Urinary bladder (tissue), 4 donors: Measurements from ENCODE around the gene EMC10. TPM values are rescaled to one million over a fixed set of nuclear protein-coding genes. Genes with fewer than 3 reads are reported as not detected.

Experiments used
- DNase-seq: peaks from one replicate; pipeline ENCODE4 v3.0.0-alpha.2; 2015; ENCODE audit errors: extremely low spot score
- H3K27ac ChIP-seq: one replicate; pipeline ENCODE4 v1.5.1; 2013; ENCODE audit warnings: low read depth, mild to moderate bottlenecking, moderate library complexity
- H3K36me3 ChIP-seq: one replicate; pipeline ENCODE4 v1.6.1; 2013; ENCODE audit warnings: mild to moderate bottlenecking, moderate library complexity; ENCODE audit not compliant: insufficient read depth
- H3K4me1 ChIP-seq: one replicate; pipeline ENCODE4 v1.6.1; 2013; ENCODE audit warnings: mild to moderate bottlenecking, moderate library complexity; ENCODE audit not compliant: insufficient read depth
- H3K4me3 ChIP-seq: one replicate; pipeline ENCODE4 v1.5.1; 2013; ENCODE audit warnings: low read depth, low read length
- WGBS: extraction: QIAGEN DNeasy Blood & Tissue Kit; methylation state at CpG from one replicate; pipeline ENCODE4 v1.1.7; 2013; 5-methylcytosine and 5-hydroxymethylcytosine counted together
- polyA plus RNA-seq: library from polyadenylated mRNA; stranded (reverse); fragments of 200-250 nt; gene quantifications from one replicate; pipeline ENCODE4 v1.2.3, GENCODE V29; 2013
- total RNA-seq: library from RNA; depleted of rRNA; stranded (reverse); fragments of >200 nt; gene quantifications from one replicate; pipeline ENCODE4 v1.2.3, GENCODE V29; 2014
- donor health status: healthy with polysubstance abuse.
- donor health status: healthy.

EMC10 gene
- total and polyA plus RNA-seq, 2 donors: 36.4 to 107 TPM

DNA sequence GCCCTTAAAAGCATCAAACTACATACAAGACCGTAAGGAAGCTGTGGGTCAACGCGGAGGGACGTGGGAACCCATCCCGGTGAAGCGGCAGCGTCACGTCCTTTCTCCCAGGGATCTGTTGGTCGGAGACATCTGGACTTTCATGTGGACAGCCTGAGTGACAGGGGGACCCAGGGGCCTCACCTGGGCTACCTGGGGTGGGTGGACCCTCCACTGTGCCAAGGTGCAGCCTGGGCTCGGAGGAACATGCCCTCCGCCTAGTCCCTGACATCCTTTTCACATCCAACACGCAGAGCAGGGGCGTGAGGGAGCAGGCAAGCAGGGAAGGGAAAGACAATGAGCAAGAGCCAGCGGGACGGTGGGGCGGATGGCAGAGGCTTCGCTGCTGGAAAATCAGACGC lies 14.1 kb downstream of the EMC10 start:
- no peak for DNase-seq
- Histone ChIP-seq H3K4me1 (no peaks in the 10 kb centered on the region), H3K4me3 (no peak overlapping the region), H3K27ac (no peak overlapping the region), H3K36me3 (no peaks in the 10 kb centered on the region)
- 93% methylated on average over 18 of the region's 18 CpGs for WGBS

DNA sequence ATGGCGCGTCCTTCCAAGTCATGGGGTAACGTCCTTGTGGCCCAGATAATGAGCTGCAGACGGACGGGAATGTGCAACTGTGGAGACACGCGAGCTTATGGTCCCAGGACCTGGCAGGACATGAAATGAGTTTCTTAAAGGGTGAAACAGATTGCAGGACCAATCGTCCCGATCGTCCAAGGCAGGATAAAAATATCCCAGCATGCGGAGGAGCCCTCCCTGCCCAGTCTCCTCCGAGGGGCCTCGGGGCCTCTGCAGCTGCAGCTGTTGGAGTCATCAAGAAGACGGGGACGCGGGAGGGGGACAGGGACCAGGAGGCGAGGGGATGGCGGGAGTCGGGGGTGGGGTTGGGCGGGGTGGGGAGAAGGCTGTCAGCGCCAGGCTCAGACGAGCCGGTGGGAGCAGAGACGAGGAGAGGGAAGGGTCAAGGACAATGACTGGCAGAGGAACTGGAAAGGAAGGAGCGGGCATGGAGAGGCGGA lies 14.7 kb downstream of the EMC10 start:
- Histone ChIP-seq H3K27ac (no peak overlapping the region), H3K4me1 (no peaks in the 10 kb centered on the region)
- WGBS: 28% methylated on average over 26 of the region's 26 CpGs

DNA sequence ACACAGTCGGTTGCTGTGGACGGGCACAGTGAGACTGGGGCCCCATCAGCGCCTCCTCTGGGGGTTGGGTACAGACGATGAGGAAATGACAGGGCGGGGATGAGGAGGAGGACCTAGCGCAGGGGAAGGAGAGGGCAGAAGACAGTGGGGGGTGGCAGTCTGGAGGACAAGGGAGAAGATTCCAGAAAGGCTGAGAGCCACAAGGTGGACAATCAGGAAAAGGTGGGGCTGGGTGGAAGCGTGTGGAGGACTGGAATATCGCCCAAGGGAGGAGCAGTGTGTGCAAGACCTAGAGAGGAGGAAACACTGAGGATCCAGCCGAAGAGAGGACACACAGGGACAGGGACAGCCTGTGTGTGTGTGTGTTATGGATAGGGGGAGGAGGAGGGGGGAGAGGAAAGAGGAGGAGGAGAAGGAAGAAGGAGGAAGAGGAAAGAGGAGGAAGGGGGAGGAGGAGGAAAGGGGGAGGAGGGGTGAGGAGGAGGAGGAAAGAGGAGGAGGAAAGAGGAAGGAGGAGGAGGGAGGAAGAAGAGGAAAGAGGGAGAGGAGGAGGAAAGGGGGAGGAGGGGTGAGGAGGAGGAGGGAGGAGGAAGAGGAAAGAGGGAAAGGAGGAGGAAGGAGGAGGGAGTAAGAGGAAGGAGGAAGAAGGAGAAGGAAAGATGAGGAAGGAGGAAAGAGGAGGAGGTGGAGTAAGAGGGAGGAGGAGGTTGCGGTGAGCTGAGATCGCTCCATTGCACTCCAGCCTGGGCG lies 16.2 kb downstream of the EMC10 start:
- WGBS: 7% methylated on average over 9 of the region's 12 CpGs

More for the DNA sequence above, 14.7 kb downstream of the EMC10 start:
- Histone ChIP-seq H3K4me3 (no peak overlapping the region), H3K36me3 (no peaks in the 10 kb centered on the region)
- DNase-seq: no peak

DNA sequence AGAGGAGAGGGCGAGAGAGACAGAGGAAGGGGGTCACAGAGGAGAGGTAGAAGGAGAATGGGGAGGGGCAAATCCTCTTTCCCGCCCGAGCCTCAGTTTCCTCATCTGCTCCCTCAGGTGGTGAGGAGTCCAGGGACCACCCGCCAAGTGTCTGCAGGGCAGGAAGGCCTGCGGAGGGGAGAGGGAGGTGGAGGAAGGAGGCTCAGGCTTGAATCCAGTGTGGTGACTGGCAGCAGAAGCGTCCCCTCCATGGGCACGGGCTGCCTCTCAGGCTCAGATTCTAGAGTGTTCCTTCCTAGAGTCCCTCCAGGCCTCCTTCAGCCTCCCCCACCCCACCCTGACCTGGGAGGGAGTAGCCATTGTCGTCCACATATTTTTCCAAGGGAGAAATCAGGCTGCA lies 16.9 kb downstream of the EMC10 start:
- Histone ChIP-seq H3K4me3 (no peak overlapping the region), H3K4me1 (no peaks in the 10 kb centered on the region), H3K36me3 (no peaks in the 10 kb centered on the region), H3K27ac (no peak overlapping the region)
- WGBS: 54% methylated on average over 8 of the region's 8 CpGs
- DNase-seq: no peak

More for the DNA sequence above, 16.2 kb downstream of the EMC10 start:
- Histone ChIP-seq H3K36me3 (no peaks in the 10 kb centered on the region), H3K4me1 (no peaks in the 10 kb centered on the region), H3K4me3 (no peak overlapping the region), H3K27ac (no peak overlapping the region)
- no peak for DNase-seq

DNA sequence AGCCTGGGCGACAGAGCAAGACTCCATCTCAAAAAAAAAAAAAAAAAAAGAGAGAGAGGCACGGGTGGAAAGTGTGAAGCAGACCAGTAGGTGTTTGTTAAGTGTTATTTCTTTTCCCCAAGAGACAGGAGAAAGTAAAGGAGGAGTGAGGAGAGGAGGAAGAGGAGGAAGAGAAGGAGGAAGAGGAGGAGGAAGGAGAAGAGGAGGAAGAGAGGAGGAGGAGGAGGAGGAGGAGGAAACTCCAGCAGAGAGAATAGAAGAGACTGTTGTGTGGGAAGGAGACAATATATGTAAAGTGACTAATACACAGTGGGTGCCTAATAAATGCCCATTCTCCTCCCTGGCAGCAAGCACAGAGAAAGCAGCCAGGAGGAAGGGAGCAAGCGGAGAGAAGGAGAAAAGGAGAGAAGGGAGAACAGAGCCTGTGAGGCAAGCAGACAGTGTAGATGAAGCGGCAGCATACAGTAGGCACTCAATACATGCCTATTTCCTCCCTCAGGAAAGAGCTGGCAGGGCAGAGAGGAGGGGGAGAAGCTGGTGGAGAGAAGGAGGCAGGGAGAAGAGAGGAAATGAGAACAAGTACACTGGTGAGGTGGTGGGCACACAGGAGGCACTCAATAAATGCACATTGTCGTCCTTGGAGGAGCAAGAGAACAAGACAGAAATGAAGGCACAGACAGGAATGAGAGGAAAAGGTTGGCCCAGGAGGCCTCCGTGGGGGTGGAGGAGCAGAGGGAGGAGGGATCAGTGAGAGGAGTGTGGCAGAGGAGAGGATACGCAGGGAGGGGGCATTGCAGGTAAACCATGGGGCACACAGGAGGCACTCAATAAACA lies 18.1 kb downstream of the EMC10 start:
- Histone ChIP-seq H3K36me3 (no peaks in the 10 kb centered on the region), H3K4me3 (no peak overlapping the region), H3K27ac (no peak overlapping the region), H3K4me1 (no peaks in the 10 kb centered on the region)
- no peak for DNase-seq
- 68% methylated on average over 7 of the region's 7 CpGs for WGBS

DNA sequence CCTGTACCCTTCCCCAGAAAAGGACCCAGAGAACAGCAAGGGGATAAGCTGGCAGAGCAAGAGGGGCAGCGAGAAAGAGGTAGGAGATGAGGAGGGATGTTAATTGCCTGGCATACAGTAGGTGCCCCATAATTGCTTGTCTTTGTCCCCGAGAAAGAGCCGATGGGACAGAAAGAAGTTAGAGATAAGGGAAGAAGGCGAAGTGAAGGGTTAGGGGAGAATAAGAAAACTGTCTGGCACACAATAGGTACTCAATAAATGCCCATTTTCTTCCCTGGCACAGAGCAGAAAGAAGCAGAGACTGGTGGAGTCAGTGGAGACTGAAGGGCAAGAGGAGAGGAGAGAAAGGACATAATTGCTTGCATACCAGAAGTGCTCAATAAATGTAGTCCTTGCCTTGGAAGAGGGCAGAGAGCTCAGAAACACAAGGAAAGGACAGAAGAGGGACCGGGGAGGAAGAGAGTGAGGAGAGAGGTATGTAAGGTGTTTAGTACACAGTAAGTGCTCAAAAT lies 18.8 kb downstream of the EMC10 start:
- 85% methylated on average over 5 of the region's 5 CpGs for WGBS
- Histone ChIP-seq H3K4me3 (no peak overlapping the region), H3K27ac (no peak overlapping the region), H3K36me3 (no peaks in the 10 kb centered on the region), H3K4me1 (no peaks in the 10 kb centered on the region)
- DNase-seq: no peak

DNA sequence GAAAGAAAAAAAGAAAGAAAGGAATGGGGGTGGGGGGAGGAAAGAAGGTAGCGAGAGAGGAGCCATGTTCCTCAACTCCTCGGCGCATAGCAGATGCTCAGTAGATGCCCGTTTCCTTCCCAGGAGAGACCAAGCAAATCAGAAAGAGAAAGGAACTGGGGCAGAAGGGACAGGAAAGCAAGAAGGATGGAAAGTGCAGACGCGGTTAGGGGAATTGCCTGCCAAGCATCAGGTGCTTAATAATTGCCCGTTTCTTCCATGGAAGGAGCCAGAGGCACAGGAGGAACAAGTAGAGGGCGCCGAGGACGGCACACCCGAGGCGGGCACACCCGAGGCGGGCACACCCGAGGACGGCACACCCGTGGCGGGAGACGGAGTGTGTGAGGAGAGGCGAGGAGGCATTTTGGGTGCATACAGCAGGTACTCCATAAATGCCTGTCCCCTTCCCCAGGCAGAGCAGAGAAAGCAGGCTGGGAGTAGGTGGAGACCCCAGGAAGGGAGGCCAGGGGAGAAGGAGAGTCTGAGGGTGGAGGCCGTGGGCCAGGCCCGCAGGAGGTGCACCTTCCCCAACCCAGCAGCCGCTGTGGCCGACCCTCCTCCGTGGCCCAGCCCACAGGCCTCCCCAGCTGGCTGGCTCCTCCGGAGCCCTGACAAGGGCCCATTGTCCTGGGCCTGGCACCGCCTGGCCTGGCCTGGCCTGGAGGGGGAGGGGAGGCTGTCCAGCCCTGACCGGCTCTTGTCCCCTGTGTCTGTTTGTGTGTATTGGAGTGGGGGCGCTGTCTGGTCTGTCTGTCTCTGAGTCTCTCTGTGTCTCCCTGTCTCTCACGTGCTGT lies 20.1 kb downstream of the EMC10 start:
- Histone ChIP-seq H3K4me3 (no peak overlapping the region), H3K36me3 (no peaks in the 10 kb centered on the region), H3K4me1 (no peaks in the 10 kb centered on the region), H3K27ac (no peak overlapping the region)
- DNase-seq: no peak
- 68% methylated on average over 30 of the region's 30 CpGs for WGBS

DNA sequence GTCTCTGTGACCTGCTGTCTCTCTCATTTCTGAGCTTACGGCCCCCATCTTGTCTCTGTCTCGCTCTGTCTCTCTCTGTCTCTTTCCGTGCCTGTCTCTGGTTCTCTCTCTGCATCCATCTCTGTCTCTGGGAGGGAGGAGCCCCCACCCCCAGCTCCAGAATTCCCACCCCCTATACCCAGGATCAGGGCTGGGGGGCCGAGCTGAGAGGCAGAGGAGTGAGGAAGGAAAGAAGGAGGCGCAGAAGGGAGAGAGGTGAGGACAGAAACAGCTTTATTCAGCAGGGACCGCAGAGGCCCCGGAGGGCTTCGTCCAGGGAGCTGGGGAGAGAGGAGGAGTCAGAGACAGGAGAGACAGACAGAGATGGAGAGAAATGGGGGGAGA lies 20.7 kb downstream of the EMC10 start:
- no peaks in the 10 kb centered on the region for H3K4me1 ChIP-seq
- 65% methylated on average over 8 of the region's 8 CpGs for WGBS
- no peak overlapping the region for H3K4me3 ChIP-seq
- no peaks in the 10 kb centered on the region for H3K36me3 ChIP-seq
- no peak for DNase-seq
- H3K27ac ChIP-seq: no peak overlapping the region

DNA sequence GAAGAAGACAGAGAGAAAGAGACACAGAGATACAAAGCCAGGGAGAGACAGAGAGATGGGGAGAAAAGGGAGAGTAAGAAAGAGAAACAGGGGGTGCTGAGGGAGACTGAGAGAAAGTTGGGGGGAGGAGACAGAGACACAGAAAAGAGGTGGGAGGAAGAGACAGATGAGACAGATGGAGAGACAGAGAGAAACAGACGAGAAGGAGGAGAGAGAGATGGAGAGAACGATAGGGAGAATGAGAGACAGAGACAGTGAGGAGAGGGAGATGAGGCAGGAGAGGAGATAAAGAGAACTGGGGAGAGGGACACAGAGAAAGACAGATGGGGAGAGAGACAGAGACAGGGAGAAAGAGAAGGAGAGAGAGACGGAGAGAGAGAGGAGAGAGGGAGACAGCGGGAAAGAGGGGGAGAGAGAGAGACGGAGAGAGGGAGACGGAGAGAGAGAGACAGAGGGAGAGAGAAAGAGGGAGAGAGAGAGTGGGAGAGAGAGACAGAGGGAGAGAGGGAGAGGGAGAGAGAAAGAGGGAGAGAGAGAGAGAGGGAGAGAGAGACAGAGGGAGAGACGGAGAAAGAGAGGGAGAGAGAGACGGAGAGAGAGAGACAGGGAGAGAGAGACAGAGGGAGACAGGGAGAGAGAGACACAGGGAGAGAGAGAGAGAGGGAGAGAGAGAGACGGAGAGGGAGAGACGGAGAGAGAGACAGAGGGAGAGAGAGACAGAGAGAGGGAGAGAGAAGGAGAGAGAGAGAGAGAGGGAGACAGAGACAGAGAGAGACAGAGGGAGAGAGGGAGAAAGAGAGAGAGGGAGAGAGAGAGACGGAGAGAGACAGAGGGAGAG lies 22.1 kb downstream of the EMC10 start:
- DNase-seq: no peak
- no peak overlapping the region for H3K4me3 ChIP-seq
- WGBS: 75% methylated on average over 11 of the region's 11 CpGs
- no peaks in the 10 kb centered on the region for H3K36me3 ChIP-seq
- H3K27ac ChIP-seq: no peak overlapping the region
- no peaks in the 10 kb centered on the region for H3K4me1 ChIP-seq

DNA sequence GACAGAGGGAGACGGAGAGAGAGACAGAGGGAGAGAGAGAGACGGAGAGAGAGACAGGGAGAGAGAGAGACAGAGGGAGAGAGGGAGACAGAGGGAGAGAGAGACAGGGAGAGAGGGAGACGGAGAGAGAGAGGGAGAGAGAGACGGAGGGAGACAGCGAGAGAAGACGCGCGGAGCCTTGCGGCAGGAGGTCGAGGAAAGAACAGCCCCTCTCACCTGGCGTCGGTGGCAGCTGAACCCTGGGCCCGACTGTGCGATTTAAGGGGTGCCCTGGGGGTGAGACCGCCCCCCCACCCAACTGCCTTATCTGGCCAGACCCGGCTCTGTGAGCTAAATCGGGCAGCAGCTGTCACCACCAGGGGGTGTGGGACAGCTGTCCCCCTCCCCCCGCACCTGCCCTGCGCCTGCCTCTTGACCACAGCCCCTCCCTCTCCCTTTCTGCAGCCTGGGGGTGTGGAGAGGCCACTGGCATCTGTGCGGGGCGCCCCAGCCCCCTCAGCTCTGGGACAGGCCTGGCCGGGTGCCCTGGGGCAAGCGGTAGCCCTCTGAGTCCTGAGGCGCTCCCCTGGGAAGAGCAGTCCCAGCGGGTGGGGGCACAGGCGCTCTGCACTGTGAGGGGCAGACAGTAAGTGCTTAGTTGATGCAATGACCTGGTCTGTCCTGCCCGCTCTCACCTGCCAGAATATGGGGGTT lies 23.9 kb downstream of the EMC10 start:
- H3K36me3 ChIP-seq: no peaks in the 10 kb centered on the region
- H3K27ac ChIP-seq: no peak overlapping the region
- 27% methylated on average over 27 of the region's 27 CpGs for WGBS
- H3K4me3 ChIP-seq: no peak overlapping the region
- DNase-seq: no peak
- no peaks in the 10 kb centered on the region for H3K4me1 ChIP-seq

DNA sequence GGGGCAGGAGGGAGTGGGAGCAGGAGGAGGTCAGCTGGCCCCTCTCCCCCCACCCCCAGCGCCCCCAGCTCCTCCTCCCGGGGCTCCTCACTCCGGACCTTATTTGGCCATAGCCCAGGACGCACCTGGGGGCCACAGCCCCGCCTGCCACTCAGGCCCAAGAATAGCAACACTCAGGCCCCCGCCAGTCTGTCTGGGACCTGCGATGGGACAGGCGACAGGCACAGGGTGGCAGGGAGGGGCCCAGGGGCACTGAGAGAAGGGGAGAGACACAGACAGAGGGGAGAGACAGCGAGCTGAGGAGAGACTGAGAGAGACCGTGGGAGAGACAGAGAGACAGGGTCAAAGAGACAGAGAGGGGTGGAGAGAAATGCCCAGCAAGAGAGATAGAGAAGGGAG lies 24.4 kb downstream of the EMC10 start:
- WGBS: 50% methylated on average over 10 of the region's 10 CpGs
- no peak overlapping the region for H3K27ac ChIP-seq
- no peak for DNase-seq
- H3K36me3 ChIP-seq: no peaks in the 10 kb centered on the region
- H3K4me1 ChIP-seq: no peaks in the 10 kb centered on the region
- H3K4me3 ChIP-seq: no peak overlapping the region

DNA sequence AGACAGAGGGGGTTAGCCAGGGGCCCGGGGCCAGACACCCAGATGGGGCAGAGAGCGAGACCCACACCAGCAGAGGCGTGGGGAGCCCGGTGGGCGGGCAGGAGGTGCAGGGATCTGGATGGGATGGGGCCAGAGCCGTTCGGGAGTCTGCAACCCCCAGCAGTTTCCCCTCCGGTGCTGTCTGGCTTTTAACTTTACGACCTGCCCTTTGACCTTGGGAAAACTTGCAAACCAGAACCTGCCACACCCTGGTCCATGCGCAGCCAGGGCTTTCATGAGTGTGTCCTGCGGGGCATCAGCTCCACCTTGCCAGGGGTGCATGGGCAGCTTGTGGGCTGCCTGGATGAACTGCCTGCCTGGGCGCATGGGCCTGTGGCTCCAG lies 24.9 kb downstream of the EMC10 start:
- no peak for DNase-seq
- 64% methylated on average over 12 of the region's 12 CpGs for WGBS
- no peaks in the 10 kb centered on the region for H3K36me3 ChIP-seq

More for the DNA sequence above, 24.9 kb downstream of the EMC10 start:
- no peak overlapping the region for H3K4me3 ChIP-seq
- H3K4me1 ChIP-seq: no peaks in the 10 kb centered on the region
- no peak overlapping the region for H3K27ac ChIP-seq
